Medulla oblongata (tissue), 1 donor: ENCODE data around the gene CRTAC1.
A peak's percentile ranks its signal among the peaks of the same experiment; 100 is the strongest.

ENCODE experiments used
- DNase-seq: peaks from one replicate; pipeline ENCODE4 v3.0.0-alpha.2; 2015; ENCODE audit errors: extremely low spot score

CRTAC1 gene

DNA sequence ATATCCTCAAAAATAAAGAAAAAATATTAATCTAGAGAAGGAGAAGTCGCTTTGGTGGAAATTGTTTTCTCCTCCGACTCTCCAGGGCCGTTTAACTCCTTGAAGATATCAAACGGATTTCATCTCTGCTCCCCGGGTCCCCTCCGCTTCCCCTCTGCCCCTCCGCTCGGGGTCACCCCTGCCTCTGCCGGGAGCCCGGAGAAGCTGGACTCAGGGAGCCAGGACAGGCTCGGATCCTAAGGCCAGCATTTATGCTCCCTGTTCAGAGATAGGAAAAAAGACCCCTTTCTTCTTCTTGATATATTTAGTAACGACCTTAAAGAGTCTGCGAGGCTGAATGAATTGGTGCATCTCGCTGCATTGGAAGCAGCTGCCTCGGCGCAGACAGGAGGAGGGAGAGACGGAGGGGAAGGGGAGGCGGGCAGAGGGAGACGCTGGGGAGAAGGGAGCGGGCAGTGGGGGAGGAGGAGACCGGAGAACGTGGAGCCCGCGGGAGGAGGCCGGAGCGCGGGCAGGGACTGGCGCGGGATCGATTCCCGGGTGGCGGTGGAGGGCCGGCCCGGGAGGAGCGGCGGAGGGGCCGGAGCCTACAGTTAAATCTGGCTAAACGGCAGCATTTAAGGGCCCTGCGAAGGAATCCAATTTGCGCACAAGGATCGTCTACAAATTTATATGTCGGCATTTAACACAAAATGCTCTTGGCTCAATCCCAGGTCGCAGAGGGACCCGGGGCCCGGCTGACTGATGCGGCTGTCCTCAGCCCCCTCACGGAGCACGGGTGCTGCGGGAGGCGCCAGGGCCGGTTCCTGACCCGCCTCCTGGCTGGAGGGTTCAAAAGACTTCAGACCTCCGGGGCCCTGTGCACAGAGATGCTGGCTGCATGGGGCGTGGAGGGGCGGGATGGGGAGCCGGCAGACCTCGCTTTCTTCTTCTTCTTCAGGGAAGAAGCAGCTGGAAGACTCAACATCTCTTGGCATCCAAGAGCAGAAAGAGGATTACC lies 55.6 kb downstream of the CRTAC1 start:
- peak; percentile 22 for DNase-seq

DNA sequence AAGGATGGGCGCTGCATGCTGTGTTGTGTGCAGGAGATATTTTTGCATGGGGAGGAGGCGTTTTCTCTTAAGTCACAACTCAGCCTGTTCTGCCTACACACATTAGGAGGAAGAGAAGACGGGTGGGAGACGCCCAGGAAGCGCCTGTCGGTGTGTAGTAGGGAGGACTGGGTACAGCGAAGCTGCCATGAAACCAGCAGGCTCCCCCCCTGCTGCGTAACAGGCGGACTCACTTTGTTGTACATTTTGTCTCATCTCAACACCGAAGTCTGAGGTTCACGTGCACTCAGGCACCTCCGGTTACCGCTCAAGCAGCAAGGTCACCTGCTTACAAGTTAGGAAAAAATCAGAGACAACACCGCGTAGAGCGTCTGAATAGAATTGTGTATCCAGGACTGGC lies 56.3 kb downstream of the CRTAC1 start:
- DNase-seq, result no peak

GRCh38 chr10:97969538-97970079 lies 60.8 kb downstream of the CRTAC1 start:
- no peak for DNase-seq

- DNase-seq, result no peak
Measured at GRCh38 chr10:97964748-97965147, 65.7 kb downstream of the CRTAC1 start.

DNA sequence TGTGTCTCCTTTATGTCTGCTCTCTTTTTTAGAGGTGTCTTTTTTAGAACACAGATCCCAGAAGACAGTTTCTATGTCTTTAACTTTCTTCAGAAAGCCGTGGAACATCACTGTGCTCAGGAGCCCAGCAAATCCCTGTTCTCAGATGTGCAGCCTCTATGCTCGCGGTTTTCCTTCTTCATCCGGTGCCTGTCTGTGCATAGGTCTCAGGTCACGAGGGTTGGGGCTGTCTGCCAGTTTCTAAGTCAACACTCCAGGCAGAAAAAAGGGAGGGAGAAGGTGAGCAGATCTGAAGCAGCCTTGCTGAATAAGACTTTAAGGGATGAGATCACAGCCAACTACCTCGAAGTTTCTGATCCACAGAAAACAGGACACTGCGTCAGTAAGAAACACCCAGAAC lies 68.5 kb downstream of the CRTAC1 start:
- no peak for DNase-seq

- DNase-seq, result no peak
Measured at GRCh38 chr10:97960269-97961056, 70.0 kb downstream of the CRTAC1 start.

DNA sequence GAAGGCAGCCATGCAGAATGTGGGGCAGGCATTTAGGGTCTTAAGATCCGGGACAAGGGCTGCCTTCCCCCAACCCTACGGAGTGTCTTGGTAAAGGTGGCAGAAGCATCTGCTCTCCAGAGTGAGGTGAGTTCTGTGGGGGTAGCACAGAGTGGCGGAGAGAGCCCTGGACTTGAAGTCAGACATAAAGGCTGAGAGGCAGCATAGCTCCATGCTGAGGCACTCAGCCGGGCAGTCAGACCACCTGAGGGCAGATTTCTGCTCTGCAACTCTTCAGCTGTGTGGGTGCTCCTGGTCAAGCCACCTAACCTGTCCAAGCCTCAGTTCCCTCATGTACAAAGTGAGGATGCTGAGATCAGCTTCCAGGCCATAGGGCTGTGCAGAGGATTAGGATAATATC lies 81.0 kb downstream of the CRTAC1 start:
- DNase-seq, result no peak

DNA sequence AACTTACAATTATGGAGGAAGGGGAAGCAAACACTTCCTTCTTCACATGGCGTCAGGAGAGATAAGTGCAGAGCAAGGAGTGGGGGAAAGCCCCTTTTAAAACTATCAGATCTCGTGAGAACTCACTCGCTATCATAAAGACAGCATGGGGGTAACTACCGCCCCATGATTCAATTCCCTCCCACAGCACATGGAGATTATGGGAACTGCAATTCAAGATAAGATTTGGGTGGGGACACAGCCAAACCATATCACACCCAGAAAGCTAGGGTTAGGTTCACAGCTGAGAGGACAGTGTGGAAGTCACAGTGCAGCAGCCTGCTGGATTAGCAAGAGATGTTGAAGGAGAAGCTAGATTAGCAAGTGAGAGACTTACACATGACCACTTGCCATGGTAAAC lies 81.6 kb downstream of the CRTAC1 start:
- no peak for DNase-seq

DNA sequence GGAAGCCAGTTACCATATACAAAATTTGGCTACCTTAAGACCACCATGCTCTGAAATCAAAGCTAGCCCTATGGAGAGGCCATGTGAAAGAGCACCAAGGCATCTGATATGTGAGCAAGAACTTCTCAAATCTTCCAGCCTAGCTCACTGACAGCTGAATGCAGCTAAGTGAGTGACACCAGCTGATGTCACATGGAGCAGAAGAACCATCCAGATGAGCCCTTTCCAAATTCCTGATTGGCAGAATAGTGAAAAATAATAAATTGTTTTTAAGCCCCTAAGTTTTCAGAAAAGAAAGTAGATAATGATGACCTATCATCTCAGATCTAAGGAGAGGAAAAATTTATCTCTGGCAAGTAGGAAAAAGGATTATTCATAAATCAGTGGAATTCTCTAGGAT lies 85.6 kb downstream of the CRTAC1 start:
- no peak for DNase-seq

GRCh38 chr10:97943294-97943693 lies 87.1 kb downstream of the CRTAC1 start:
- DNase-seq, result no peak

GRCh38 chr10:97940534-97940933 lies 89.9 kb downstream of the CRTAC1 start:
- DNase-seq, result no peak

- DNase-seq, result no peak
Measured at GRCh38 chr10:97939446-97939990, 90.9 kb downstream of the CRTAC1 start.

DNA sequence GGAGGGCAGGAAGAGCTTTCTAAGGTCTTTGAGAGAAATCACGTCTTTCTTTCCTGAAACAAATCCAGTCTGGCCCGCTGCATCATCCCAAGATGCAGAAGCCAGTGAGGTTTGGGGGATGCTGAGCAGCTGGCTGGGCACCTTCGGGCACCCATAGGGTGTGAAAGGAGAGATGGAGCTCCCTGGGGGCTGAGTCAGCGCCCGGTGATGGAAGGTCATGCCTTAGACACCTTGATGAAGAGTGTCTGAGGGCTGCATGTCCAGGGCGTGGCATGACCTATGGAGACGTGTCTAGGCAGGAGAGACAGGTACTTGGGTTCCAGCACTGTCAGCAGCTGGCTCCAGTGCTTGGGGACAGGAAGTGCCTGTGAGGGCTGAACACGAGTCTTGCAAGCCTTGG lies 92.5 kb downstream of the CRTAC1 start:
- DNase-seq, result no peak

- no peak for DNase-seq
Measured at GRCh38 chr10:97937054-97937453, 93.4 kb downstream of the CRTAC1 start.

DNA sequence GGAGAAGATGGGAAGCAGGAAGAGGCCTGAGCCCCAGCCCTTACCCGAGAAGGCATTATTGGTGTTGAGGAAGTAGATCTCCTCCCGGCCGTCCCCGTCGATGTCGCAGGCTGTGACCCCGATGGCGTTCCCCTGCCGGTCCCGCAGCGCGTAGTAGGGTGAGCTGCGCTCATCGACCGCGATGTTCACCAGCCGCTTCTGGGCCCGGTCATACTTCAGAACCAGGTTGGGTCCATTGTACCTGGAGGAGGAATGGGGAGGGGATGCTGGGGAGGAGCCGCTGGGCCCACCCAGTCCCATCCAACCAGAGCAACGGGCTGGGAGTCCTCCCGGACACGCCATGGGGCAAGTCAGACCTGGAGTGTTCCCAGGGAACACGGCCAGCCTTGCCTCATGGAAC lies 94.3 kb downstream of the CRTAC1 start:
- no peak for DNase-seq

DNA sequence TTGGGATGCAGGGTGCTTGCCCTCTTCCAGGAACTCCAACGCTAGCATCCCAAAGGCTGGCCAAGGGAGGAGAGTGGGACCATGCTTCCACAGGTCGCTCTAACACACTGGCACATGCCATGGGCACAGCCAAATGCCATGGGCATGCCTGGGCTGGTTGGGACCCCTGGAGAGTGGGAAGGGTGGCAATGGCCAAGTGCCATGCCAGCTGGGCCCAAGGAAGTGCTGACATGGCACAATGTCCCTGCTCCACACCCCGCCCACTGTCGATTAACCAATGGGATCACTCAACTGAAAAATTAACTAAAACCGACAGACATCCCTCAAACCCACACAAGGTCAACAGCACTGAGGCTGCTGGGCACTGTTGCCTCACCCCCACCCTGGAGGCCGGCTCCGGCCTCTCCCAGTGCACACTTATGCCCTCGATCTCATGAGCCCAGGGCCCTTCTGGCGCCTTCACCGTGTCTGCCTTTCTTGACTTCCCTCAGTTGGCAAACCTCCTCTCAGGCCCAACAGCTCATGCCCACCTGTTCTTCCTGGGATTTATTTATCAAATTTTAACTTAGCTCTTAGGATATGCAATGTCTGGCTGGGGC lies 97.4 kb downstream of the CRTAC1 start:
- DNase-seq, result no peak

- no peak for DNase-seq
Measured at GRCh38 chr10:97931041-97931440, 99.4 kb downstream of the CRTAC1 start.

- DNase-seq, result no peak
Measured at GRCh38 chr10:97928897-97929296, 101.5 kb downstream of the CRTAC1 start.

DNA sequence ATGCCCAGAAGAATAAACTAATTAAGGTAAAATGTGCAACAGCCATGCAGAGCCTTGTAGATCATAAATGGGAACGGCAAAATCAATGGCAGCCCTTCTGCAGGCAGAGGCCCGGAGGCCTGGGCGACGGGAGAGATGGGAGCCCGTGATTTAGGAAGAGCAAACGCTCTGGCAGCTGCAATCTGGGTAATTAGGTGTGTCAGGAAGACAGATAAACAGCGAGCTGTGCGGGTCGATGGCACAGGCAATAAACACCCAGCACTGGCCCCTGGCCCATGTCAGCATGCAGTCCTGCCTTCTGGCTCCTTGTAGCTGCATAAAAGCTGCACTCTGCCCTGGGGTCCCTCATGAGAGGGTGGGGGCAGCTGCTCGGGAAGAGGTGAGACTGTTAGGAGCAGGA lies 102.8 kb downstream of the CRTAC1 start:
- no peak for DNase-seq

DNA sequence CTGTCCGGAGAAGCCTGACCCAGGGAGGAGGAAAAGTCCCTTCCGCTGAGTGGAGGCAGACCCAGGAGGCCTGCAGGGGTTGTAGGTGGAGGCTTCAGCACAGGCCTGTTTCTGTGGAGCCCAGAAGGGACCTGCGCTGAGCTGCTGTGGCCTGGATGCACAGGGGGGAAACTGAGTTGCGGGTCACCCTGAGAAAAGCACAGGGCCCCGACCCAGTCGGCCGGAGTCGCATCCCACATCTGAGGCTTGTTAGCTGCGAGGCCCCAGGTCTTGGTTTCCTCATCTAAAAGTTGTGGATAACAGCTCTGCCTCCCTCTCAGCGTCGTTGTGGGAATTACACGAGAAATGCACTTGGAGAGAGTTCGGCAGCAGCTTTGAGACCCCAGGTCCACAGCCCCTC lies 104.4 kb downstream of the CRTAC1 start:
- DNase-seq, result no peak

- no peak for DNase-seq
Measured at GRCh38 chr10:97925308-97925938, 105.0 kb downstream of the CRTAC1 start.
